A172 (cell line): ENCODE results near the gene PACC1. TPM values are rescaled to one million over a fixed set of nuclear protein-coding genes. Genes with fewer than 3 reads are reported as not detected.
"Not testable (repeated sequence)": the region's sequence is repeated elsewhere in the genome, so short reads cannot be mapped to it uniquely, and the experiment has no call there.

Experiments used
- DNase-seq: peaks from one replicate; pipeline ENCODE4 v3.0.0-alpha.2; 2015; ENCODE audit warnings: low spot score
- total RNA-seq: library from RNA; depleted of rRNA; stranded (reverse); fragments of >200 nt; shearing (Covaris generic); gene quantifications from 2 replicates; pipeline ENCODE4 v1.2.3, GENCODE V29; 2014; rRNA removed

The PACC1 gene
- total RNA-seq, 1 experiment from 2014 or later, result 28.1 TPM

DNA sequence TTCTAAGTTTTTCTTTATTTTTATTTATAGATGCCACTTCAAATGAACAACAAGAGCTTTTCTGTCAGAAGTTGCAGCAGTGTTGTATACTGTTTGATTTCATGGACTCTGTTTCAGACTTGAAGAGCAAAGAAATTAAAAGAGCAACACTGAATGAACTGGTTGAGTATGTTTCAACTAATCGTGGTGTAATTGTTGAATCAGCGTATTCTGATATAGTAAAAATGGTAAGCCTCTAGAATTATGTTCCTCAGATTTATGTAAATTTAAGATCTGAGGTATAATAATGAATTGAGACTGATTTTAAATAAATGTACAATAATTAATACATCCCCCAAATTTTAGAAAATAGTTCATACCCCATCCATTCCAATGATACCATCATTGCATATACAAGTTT, 85.6 kb downstream of the PACC1 start:
- DNase-seq, result no peak

- DNase-seq, result no peak
These were observed 86.4 kb downstream of the PACC1 start for GRCh38 chr1:212328248-212328647.

DNA sequence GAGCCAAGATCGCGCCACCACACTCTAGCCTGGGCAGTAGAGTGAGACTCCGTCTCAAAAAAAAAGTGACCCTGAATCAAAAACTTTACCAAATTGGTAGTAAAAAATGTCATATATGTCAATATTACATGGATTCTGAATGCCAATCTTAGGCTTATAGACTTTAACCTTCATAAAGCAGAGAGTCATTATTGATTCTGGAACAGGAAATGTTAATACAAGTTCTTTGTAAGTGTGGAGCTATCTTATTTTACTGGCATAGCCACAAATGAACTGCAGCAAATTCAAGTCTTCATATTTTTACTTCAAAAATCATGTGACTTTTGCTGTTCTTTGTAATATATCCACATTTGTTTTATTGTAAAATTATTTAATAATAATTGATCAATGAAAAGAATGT, 88.1 kb downstream of the PACC1 start:
- no peak for DNase-seq

DNA sequence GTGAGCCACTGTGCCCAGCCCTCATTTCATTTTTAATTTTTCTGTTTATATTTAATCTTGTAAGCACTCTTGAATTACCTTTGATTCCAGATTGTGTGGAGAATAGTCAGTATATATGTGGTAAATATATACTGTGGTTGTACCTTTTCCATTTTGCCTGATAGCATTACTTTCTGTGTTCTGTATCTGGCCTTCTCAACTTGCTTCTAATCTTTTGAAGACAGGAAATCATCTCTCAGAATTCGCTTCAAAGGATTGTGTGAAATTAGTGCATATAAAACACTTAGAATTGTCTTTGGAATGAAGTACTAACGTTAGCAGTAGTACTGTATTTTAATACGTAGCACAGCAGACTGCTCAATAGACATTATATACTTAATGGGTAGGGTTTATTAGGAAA, 91.6 kb downstream of the PACC1 start:
- DNase-seq, result no peak

DNA sequence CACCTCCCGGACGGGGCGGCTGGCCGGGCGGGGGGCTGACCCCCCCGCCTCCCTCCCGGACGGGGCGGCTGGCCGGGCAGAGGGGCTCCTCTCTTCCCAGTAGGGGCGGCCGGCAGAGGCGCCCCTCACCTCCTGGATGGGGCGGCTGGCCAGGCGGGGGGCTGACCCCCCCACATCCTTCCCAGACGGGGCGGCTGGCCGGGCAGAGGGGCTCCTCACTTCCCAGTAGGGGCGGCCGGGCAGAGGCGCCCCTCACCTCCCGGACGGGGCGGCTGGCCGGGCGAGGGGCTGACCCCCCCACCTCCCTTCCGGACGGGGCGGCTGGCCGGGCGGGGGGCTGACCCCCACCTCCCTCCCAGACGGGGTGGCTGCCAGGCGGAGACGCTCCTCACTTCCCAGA, 93.7 kb downstream of the PACC1 start:
- not testable (repeated sequence) for DNase-seq

GRCh38 chr1:212317916-212318315, 96.8 kb downstream of the PACC1 start:
- no peak for DNase-seq

DNA sequence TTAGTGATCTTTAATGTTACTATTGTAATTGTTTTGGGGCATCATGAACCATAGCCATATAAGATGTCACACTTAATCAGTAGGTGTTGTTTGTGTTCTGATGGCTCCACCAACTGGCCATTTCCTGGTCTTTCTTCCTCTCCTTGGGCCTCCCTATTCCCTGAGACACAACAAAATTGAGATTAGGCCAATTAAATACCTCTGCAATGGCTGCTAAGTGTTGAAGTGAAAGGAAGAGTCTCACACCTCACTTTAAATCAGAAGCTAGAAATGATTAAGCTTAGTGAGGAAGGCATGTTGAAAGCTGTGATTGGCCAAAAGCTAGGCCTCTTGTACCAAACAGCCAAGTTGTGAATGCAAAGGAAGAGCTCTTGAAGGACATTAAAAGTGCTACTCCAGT, 98.8 kb downstream of the PACC1 start:
- peak; percentile 60 for DNase-seq

- DNase-seq, result no peak
These were observed 99.5 kb downstream of the PACC1 start for GRCh38 chr1:212315184-212315583.

Other genes with a start within 250 kb of the PACC1 start
- gene PPP2R5A, start 129.5 kb downstream of the PACC1 start, total RNA-seq, result 24.4 and 26.6 TPM in 2 replicates
- 113 and 131 TPM in 2 replicates for gene NENF, start 18.0 kb upstream of the PACC1 start, total RNA-seq
- gene ATF3, start 193.9 kb upstream of the PACC1 start, total RNA-seq, result 0.86 and 1.0 TPM in 2 replicates